Erythroblast (primary cell): Measurements from ENCODE around the gene NOL9.

Experiments used
- DNase-seq, 2 experiments: peaks; one replicate each; lab custom pipeline; 2025; lab: John Stamatoyannopoulos, UW
- GATA1 ChIP-seq: IDR thresholded peaks from 2 replicates; pipeline ENCODE4 v1.6.1; 2011; ENCODE audit warnings: low read depth, mild to moderate bottlenecking, control low read depth, low read length, moderate library complexity
- POLR2A ChIP-seq: IDR thresholded peaks from 2 replicates; pipeline ENCODE4 v1.6.1; 2011; ENCODE audit warnings: mild to moderate bottlenecking, low read length

NOL9 gene

DNA sequence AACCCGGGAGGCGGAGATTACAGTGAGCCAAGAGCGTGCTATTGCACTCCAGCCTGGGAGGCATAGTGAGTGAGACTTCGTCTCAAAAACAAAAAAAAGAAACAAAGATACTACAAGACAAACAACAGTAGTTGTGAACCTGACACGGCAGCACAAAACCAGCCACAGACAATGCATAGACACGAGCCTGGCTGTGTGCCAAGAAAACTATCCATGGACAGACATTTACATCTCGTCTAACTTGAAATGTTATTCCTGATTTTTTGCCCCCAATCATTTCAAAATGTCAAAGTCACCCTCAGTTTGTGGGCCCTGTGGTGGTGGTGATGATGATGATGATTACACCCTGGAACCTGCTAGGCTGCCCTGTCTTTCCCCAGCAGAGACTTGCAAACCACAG, 42.0 kb upstream of the NOL9 start:
- no peak for TF ChIP-seq GATA1
- TF ChIP-seq POLR2A: no peak
- no peak for DNase-seq

GRCh38 chr1:6594977-6595740, 40.8 kb upstream of the NOL9 start:
- TF ChIP-seq GATA1: no peak
- no peak for TF ChIP-seq POLR2A
- DNase-seq: no peak

GRCh38 chr1:6593810-6594209, 39.5 kb upstream of the NOL9 start:
- DNase-seq: no peak
- TF ChIP-seq GATA1 (no peak), POLR2A (no peak)

GRCh38 chr1:6592865-6593593, 38.7 kb upstream of the NOL9 start:
- no peak for DNase-seq
- TF ChIP-seq POLR2A (no peak), GATA1 (no peak)

DNA sequence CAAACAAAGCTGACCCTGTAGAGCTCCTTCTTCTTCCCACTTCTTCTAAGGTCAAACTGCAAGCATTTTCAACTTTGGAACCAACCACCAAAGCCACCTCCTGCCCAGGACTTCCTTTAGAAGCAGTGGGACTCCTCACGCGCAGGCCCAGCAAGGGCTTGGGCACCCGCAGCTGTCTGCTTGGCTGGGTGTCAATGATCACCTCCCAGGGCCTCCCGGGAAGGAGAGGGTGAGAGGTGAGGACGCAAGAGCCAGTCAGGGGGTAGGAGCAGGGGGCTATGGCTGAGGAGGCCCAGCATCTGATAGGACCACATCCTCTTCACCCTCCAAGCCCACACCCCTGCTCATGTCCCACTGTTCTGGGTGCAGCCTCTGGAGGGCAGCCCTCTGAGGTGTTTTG, 38.1 kb upstream of the NOL9 start:
- no peak for DNase-seq
- no peak for TF ChIP-seq GATA1
- TF ChIP-seq POLR2A: no peak

DNA sequence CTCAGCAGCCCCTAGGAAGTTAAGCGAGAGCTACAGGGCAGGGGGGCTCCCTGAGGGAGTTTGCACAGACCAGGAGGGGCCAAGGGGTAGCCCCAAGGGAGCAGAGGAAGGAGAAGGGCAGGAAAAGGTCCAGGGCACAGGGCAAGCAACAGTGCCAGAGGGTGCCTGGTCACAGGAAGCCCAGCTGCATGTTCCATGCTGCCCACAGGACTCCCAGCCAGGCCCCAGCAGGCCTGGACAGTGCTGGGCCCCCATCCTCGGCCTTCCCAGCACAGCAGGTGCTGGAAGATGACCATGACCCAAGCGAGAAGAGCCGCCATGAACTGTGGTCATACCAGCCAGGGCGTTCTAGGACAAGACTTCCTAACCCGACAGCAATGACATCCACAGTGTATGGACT, 37.3 kb upstream of the NOL9 start:
- no peak for TF ChIP-seq GATA1
- no peak for TF ChIP-seq POLR2A
- no peak for DNase-seq

- TF ChIP-seq GATA1: no peak
- no peak for TF ChIP-seq POLR2A
- no peak for DNase-seq
Observed at GRCh38 chr1:6591222-6591621, 36.9 kb upstream of the NOL9 start.

GRCh38 chr1:6590046-6590445, 35.7 kb upstream of the NOL9 start:
- no peak for DNase-seq
- no peak for TF ChIP-seq GATA1
- TF ChIP-seq POLR2A: no peak

GRCh38 chr1:6588893-6589520, 34.7 kb upstream of the NOL9 start:
- no peak for TF ChIP-seq POLR2A
- no peak for TF ChIP-seq GATA1
- DNase-seq: no peak

- TF ChIP-seq GATA1 (no peak), POLR2A (no peak)
- DNase-seq: no peak
Observed at GRCh38 chr1:6588128-6588892, 34.0 kb upstream of the NOL9 start.

GRCh38 chr1:6587261-6588005, 33.1 kb upstream of the NOL9 start:
- TF ChIP-seq GATA1: no peak
- peak; percentile 6 for TF ChIP-seq POLR2A
- no peak for DNase-seq

DNA sequence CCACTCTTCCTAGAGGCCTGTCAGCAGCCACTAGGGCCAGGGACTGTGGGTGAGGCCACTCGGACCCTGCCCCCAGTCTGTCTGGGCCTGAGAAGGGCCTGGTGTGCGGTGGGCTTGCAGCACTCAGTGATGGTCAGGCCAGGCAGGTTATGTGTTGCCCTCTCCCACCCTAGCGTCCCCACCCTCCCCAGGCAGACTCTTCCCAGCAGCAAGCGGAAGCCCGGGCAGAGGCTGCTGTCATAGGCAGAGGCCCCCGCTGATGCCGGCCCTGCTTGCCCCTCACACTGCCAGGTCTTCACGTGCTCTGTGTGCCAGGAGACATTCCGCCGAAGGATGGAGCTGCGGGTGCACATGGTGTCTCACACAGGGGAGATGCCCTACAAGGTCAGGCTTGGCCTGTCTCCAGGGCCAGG, 32.1 kb upstream of the NOL9 start:
- TF ChIP-seq POLR2A: no peak
- no peak for TF ChIP-seq GATA1

GRCh38 chr1:6585841-6586240, 31.5 kb upstream of the NOL9 start:
- no peak for DNase-seq
- TF ChIP-seq POLR2A: no peak
- no peak for TF ChIP-seq GATA1

More for the DNA sequence above, 32.1 kb upstream of the NOL9 start:
- no peak for DNase-seq
